GM19468 (cell line): ENCODE measurements around the gene DGCR6L.
"Not testable (repeated sequence)": the region's sequence is repeated elsewhere in the genome, so short reads cannot be mapped to it uniquely, and the experiment has no call there.

Source experiments
- ATAC-seq: cut with Tn5 transposase; IDR thresholded peaks from one replicate; pipeline ENCODE4 v1.9.1; 2021; ENCODE audit warnings: mild to moderate bottlenecking, moderate library complexity, moderate number of reproducible peaks; ENCODE audit not compliant: unreplicated experiment; ENCODE audit errors: extremely low read depth

The DGCR6L gene

GRCh38 chr22:20328569-20328930 is 8.7 kb upstream of the DGCR6L start:
- ATAC-seq = not testable (repeated sequence)

DNA sequence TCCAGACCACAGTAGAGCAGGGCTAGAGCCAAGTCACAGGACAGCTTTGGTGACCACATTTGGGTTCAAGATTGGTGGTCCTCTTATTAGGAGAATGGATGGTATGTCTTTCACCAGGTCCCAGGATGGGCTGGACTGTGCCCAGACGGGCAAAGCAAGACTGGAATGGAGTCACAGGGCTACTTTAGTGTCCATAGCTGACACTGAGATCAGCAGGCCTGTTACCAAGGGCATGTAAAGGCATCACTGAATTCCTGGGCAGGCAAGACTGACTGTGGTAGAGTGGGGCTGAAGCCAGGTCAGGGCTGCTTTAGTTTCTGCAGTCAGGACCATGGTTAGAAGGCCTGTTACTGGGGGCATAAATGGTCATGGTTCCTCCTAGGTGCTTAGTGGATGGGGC is 6.1 kb upstream of the DGCR6L start:
- not testable (repeated sequence) for ATAC-seq

GRCh38 chr22:20324139-20324516 is 4.3 kb upstream of the DGCR6L start:
- no peak for ATAC-seq

DNA sequence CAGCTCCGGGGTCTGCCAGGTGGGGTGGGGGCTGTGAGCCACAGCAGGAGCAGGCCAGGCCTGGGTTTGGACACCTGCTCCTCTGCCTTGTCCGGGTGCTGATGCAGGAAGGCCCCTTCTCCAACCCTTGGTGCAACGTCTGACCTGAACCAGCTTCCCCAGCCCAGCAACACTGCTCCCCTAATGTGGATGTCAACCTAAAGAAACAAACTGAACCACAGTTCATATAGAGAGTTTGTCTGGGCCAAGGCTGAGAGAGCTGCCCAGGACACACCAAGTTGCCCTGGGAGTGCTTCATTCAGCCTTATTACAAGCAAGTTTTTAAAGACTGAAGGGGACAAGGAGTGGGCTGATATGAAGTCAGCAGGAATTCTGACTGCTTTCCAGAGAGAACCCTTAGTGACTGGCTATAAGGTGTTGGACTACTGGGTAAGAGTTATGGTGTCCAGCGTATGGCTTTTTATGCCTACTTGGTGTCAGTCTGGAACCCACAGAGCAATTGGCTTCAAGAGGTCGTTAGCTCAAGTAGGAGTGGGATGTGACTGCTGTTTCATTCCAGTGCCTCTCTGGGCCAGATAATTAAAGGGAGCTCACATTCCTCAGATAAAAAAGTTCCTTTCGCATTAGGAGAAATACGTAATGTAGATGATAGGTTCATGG is 1.8 kb upstream of the DGCR6L start:
- not testable (repeated sequence) for ATAC-seq

GRCh38 chr22:20320659-20321551 is 1.0 kb upstream of the DGCR6L start:
- not testable (repeated sequence) for ATAC-seq

GRCh38 chr22:20319041-20319744 is 667 bp downstream of the DGCR6L start:
- ATAC-seq = no peak

- not testable (repeated sequence) for ATAC-seq
Observed at GRCh38 chr22:20318043-20318688, 1.7 kb downstream of the DGCR6L start.

- not testable (repeated sequence) for ATAC-seq
Observed at GRCh38 chr22:20317402-20318042, 2.3 kb downstream of the DGCR6L start.

DNA sequence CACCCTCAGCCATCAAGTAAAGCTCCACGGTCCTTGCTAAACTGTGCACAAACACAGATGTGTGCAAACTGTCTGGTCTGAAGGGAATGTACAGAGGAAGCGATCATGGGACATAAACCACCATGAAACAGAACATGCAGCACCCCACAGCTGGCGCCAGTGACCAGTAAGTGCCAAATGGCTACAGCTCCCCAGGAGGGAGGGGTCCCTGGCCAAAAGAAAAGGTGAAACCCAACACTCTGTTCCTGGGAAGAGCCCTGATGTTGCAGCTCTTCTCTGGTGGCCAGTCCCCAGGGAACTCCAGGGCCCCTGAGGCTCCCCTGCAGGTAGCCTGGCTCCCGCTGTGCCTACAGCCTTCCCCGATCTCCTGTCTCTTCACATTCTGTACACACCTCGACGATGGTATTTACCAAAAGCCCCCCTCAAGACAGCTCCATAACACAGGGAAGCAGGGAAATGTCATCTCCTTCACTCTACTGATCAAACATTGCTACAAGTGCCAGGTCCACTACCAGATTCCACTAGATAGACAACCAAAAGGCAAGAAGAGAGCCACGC is 2.9 kb downstream of the DGCR6L start:
- no peak for ATAC-seq

GRCh38 chr22:20316217-20316843 is 3.5 kb downstream of the DGCR6L start:
- no peak for ATAC-seq

DNA sequence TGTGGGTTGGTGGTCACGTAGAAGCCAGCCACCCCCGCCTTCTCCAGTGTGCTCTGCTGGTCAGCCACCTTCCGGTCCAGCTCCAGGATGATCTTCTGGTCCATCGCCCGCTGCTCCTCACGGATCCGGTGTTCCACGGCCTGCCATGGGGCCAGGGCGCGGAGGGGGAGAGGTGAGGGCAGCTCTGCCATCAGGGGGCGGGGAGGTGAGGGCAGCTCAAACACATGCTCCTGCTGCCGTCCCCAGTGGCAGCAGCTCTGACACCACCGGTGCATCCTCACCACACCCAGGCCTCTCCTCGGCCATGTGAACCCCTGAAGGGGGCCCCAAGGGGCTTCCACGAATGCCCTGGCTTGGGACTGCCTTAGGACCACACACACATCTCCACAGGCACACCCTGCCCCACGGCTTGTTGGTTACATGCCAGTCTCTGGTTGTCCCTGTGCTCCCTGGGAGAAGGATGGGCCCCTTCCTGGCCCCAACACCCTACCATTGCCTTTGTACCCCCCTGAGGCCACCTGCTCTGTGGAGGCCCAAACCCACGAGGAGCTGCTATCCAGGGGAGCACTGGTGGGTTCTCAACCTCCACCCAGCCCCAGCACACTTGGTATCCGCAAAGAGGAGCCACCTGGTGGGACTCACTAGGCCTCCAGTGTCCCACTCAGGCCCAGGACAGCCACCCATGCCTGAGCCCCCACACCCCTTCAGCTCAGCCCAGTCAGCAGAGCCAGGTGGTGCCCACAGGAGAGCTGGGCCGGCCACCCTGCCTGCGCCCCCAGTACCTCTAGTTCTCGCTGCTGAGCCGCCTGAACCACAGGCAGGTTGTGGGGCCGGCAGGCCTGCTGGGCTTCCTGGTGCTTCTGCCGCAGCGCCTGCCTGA is 4.3 kb downstream of the DGCR6L start:
- no peak for ATAC-seq

GRCh38 chr22:20314741-20315336 is 5.0 kb downstream of the DGCR6L start:
- not testable (repeated sequence) for ATAC-seq

DNA sequence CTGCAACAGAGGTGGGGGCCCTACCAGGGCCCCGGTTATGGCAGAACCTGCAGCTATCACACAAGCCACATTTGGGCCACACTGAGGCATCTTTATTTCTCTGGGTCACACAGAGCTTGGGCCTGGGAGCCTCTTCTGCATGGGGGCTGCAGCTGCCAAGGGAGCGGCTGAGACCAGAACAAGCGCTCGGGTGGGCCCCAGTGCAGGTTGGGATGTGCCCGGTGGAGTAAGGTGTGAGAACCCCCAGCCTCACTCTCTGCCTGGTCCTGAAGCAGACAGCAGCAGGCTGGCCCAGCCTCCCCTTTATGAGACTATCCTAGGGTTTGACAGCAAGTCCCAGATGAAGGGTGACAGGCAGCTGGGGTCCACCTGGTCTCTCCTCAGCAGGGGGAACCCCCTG is 5.7 kb downstream of the DGCR6L start:
- not testable (repeated sequence) for ATAC-seq

GRCh38 chr22:20313306-20314077 is 6.4 kb downstream of the DGCR6L start:
- ATAC-seq = not testable (repeated sequence)

DNA sequence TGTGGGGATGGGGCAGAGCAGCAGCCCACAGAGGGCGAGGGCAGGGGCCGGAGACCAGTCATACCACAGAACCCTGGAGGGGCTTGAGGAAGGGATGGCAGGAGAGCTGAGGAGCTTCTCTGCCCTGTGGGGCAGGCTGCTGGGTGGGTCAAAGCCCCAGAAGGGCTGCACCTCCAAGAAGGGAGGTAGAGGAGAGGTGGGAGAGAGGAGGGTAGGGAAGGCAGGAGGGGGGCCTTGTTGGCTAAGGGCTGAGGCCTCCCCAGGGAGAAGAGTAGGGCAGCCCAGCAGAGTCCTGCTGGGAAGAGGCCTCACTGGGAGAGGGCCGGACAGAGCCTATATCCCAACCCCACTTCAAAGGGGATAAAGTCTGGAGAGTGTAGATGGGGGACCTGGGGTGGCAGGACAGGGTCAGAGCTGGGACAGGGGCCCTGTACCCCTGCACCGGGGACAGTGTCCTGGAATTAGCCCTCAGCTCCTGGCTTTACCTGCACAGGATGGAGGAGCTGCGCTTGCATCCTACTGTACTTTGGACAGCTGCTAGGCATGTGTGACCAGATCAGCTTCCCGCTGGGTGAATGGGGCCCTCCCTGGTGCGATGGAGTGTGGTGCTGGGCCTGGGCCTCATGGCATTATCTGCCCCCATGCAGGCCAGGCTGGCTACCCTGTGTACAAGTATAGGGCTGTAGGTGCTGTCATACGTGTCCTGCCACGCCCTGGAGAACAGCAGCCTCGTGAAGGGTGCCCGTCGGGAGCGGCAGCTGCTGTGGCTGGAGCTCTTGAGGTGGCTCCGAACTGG is 7.3 kb downstream of the DGCR6L start:
- ATAC-seq = no peak
